SK-N-MC (cell line): Measurements from ENCODE around the gene AFF3.

ENCODE experiments used
- EZH2 ChIP-seq: fragments of 200-600 bp; sonication (generic); IDR thresholded peaks from one replicate; pipeline ENCODE4 v1.6.1; 2017; ENCODE audit warnings: antibody characterized with exemption
- POLR2AphosphoS5 ChIP-seq: IDR thresholded peaks from 2 replicates; pipeline ENCODE4 v1.6.1; 2012; ENCODE audit warnings: mild to moderate bottlenecking, low read depth, low read length, borderline replicate concordance

DNA sequence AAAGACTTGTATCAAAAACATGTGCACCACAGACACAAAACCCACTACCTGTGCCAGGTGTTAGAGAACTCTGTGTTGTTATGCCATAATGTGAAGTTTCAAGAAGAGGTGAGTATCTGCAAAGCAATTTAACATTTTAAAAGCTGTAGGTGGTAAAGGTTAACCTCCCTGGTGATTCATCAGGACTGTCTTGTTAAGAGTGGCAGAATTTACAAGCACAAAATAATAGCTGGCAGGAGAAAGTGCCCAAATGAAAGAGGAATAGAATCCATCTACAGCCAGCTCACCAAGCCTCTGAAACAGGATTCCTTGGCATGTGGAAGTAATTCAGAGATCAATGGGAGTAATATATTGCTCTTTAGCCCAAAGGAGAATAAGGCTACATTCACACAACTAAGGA, 230.7 kb downstream of the AFF3 start:
- TF ChIP-seq EZH2 = no peak
- no peak for TF ChIP-seq POLR2AphosphoS5
